PC-9 (cell line): ENCODE measurements around the gene IRAK2.

Experiments
- EZH2 ChIP-seq: fragments of 200-600 bp; sonication (generic); IDR thresholded peaks from 2 replicates; pipeline ENCODE4 v1.8.0; 2017; ENCODE audit warnings: antibody characterized with exemption, low read depth
- TF ChIP-seq, protein P1 (sequence below): fragments of 200-600 bp; sonication (generic); conservative IDR thresholded peaks from 2 replicates; pipeline ENCODE4 v1.6.1; 2017; ENCODE audit warnings: mixed run types, antibody characterized with exemption, mild to moderate bottlenecking, moderate library complexity

DNA sequence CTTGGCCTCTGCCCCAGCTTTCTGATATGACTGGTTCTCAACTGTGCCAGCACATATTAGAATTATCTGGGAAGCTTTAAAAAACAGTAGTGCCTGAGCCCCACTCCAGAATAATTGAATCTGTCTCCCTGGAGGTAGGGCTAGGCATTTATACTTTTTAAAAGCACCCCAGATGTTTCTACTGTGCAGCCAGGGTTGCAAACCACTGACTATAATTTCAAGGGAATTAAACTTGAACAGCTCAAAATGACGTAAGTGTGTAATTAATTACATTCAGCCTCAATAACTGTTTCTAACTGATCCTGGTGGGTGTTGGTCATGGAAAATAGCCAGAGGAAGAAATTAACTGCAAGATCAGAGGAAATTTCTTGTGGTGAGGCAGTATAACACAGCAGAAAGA is 4.4 kb upstream of the IRAK2 start:
- TF ChIP-seq EZH2 = no peak
- TF ChIP-seq, protein P1, sequence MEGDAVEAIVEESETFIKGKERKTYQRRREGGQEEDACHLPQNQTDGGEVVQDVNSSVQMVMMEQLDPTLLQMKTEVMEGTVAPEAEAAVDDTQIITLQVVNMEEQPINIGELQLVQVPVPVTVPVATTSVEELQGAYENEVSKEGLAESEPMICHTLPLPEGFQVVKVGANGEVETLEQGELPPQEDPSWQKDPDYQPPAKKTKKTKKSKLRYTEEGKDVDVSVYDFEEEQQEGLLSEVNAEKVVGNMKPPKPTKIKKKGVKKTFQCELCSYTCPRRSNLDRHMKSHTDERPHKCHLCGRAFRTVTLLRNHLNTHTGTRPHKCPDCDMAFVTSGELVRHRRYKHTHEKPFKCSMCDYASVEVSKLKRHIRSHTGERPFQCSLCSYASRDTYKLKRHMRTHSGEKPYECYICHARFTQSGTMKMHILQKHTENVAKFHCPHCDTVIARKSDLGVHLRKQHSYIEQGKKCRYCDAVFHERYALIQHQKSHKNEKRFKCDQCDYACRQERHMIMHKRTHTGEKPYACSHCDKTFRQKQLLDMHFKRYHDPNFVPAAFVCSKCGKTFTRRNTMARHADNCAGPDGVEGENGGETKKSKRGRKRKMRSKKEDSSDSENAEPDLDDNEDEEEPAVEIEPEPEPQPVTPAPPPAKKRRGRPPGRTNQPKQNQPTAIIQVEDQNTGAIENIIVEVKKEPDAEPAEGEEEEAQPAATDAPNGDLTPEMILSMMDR = no peak
